GM12878 (cell line): ENCODE data around the gene RAPGEF4. TPM values are rescaled to one million over a fixed set of nuclear protein-coding genes. Genes with fewer than 3 reads are reported as not detected.

ENCODE experiments used
- ATAC-seq: fragments of 200-7000 bp; cut with Tn5 transposase; 3 replicates; pipeline ENCODE4 v1.9.1; 2020; ENCODE audit warnings: mild to moderate bottlenecking, moderate library complexity
- BruUV-seq: library from RNA; stranded (reverse); fragments of 400-500 nt; replicated peaks from 2 replicates; lab custom pipeline; 2021; lab: Mats Ljungman, UMichigan
- CTCF ChIA-PET: fragments of 300-600 bp; sonication (Branson Sonifier 250); formaldehyde crosslinking; extraction: SDS; loops from one replicate; lab custom pipeline; 2021; ENCODE audit warnings: inconsistent platforms; lab: Yijun Ruan, JAX
- POLR2A ChIA-PET: fragments of 350-600 bp; formaldehyde crosslinking; extraction: SDS; loops from one replicate; lab custom pipeline; 2021; ENCODE audit warnings: inconsistent platforms; lab: Charles Lee
- RAD21 ChIA-PET: fragments of 300-600 bp; sonication (Branson Sonifier 250); formaldehyde crosslinking; loops from one replicate; lab custom pipeline; 2023; ENCODE audit warnings: antibody characterized with exemption; ENCODE audit not compliant: unreplicated experiment; lab: Charles Lee
- SMC1A ChIA-PET: fragments of 300-600 bp; sonication (Branson Sonifier 250); formaldehyde crosslinking; loops from one replicate; lab custom pipeline; 2023; ENCODE audit not compliant: unreplicated experiment, uncharacterized antibody; lab: Charles Lee
- DNase-seq: peaks from one replicate; pipeline ENCODE4 v3.0.0-alpha.2; 2011; ENCODE audit warnings: low read depth, low spot score
- FAIRE-seq: peaks from 3 replicates; lab custom pipeline; 2011; peaks lifted over from hg19 to GRCh38; lab: Jason Lieb, UNC
- H2AFZ ChIP-seq: 2 replicates; pipeline ENCODE4 v1.6.0; 2011; ENCODE audit warnings: low read depth, low read length, control low read depth; ENCODE audit not compliant: control insufficient read depth
- H3K27ac ChIP-seq: 2 replicates; pipeline ENCODE4 v1.5.1; 2011; ENCODE audit warnings: control low read depth; ENCODE audit not compliant: control insufficient read depth, insufficient read depth
- H3K27me3 ChIP-seq, 2 experiments: replicated peaks in 1 of 2; 2 replicates each; pipeline versions ENCODE4 v1.6.0 to v1.6.1; 2011; ENCODE audit warnings: low read length in 1 of 2; ENCODE audit not compliant: control insufficient read depth in 2 of 2, insufficient read depth in 2 of 2
- H3K36me3 ChIP-seq, 2 experiments: 2 replicates each; pipeline ENCODE4 v1.5.1; 2011; ENCODE audit warnings: low read length in 1 of 2; ENCODE audit not compliant: control insufficient read depth in 2 of 2, insufficient read depth in 2 of 2
- H3K4me1 ChIP-seq: 2 replicates; pipeline ENCODE4 v1.6.1; 2011; ENCODE audit warnings: mild to moderate bottlenecking, low read length, moderate library complexity, mixed read lengths; ENCODE audit not compliant: control insufficient read depth, insufficient read depth
- H3K4me2 ChIP-seq: 2 replicates; pipeline ENCODE4 v1.6.0; 2011; ENCODE audit warnings: control low read depth; ENCODE audit not compliant: control insufficient read depth, insufficient read depth
- H3K4me3 ChIP-seq: fragments of 200-600 bp; sonication (generic); 2 replicates; pipeline ENCODE4 v1.5.1; 2016
- H3K79me2 ChIP-seq: 2 replicates; pipeline ENCODE4 v1.6.0; 2011; ENCODE audit warnings: low read length; ENCODE audit not compliant: control insufficient read depth, insufficient read depth
- H3K9ac ChIP-seq: 2 replicates; pipeline ENCODE4 v1.8.0; 2011; ENCODE audit warnings: low read length, control low read depth, mixed read lengths; ENCODE audit not compliant: control insufficient read depth, insufficient read depth
- H3K9me3 ChIP-seq: replicated peaks from 3 replicates; pipeline ENCODE4 v1.5.1; 2011; ENCODE audit warnings: mild to moderate bottlenecking, low read length; ENCODE audit not compliant: control insufficient read depth, insufficient read depth
- H4K20me1 ChIP-seq: 2 replicates; pipeline ENCODE4 v1.6.0; 2011; ENCODE audit not compliant: control insufficient read depth, insufficient read depth
- BRCA1 ChIP-seq: IDR thresholded peaks from 2 replicates; pipeline ENCODE4 v1.6.1; 2011; ENCODE audit warnings: low read depth, low read length, improper control_type of control experiment
- CBX3 ChIP-seq: fragments of 200-600 bp; sonication (generic); IDR thresholded peaks from 2 replicates; pipeline ENCODE4 v1.6.1; 2016; ENCODE audit warnings: low read depth, borderline replicate concordance
- EED ChIP-seq: sonication (generic); IDR thresholded peaks from 2 replicates; pipeline ENCODE4 v1.6.1; 2016; ENCODE audit warnings: antibody characterized with exemption, low read depth
- FOXM1 ChIP-seq: IDR thresholded peaks from 2 replicates; pipeline ENCODE4 v1.6.1; 2012; ENCODE audit warnings: low read depth, mild to moderate bottlenecking, inconsistent platforms, low read length, moderate library complexity
- MXI1 ChIP-seq: fragments of 150-350 bp; IDR thresholded peaks from 2 replicates; pipeline ENCODE4 v1.6.1; 2011; ENCODE audit warnings: low read depth, mild to moderate bottlenecking, inconsistent platforms, low read length, improper control_type of control experiment
- NBN ChIP-seq: fragments of 450-650 bp; IDR thresholded peaks from 2 replicates; pipeline ENCODE4 v1.6.1; 2016
- POLR2AphosphoS5 ChIP-seq: IDR thresholded peaks from 2 replicates; pipeline ENCODE4 v1.6.1; 2011; ENCODE audit warnings: mild to moderate bottlenecking, low read length, inconsistent platforms
- RBBP5 ChIP-seq: fragments of 200-600 bp; sonication (generic); conservative IDR thresholded peaks from 2 replicates; pipeline ENCODE4 v1.6.1; 2016
- SPI1 ChIP-seq: IDR thresholded peaks from 2 replicates; pipeline ENCODE4 v1.6.1; 2011; ENCODE audit warnings: low read depth, mild to moderate bottlenecking, low read length, moderate library complexity, borderline replicate concordance; ENCODE audit not compliant: insufficient read depth
- TBL1XR1 ChIP-seq: IDR thresholded peaks from 2 replicates; pipeline ENCODE4 v1.6.1; 2012; ENCODE audit warnings: low read depth, low read length, improper control_type of control experiment
- ZNF207 ChIP-seq: fragments of 450-650 bp; IDR thresholded peaks from 2 replicates; pipeline ENCODE4 v1.6.1; 2014; ENCODE audit warnings: antibody characterized with exemption, mild to moderate bottlenecking, borderline replicate concordance
- ZNF24 ChIP-seq: fragments of 450-650 bp; IDR thresholded peaks from 2 replicates; pipeline ENCODE4 v1.6.1; 2017; ENCODE audit warnings: antibody characterized with exemption, mild to moderate bottlenecking
- ZNF622 ChIP-seq: fragments of 450-650 bp; IDR thresholded peaks from 2 replicates; pipeline ENCODE4 v1.6.1; 2017; ENCODE audit warnings: mild to moderate bottlenecking, inconsistent platforms
- WGBS: methylation state at CpG from one replicate; pipeline ENCODE4 v1.1.6; 2016; ENCODE audit warnings: low lambda C conversion rate; ENCODE audit not compliant: insufficient replicate concordance, insufficient coverage; ENCODE audit errors: missing lambda C conversion rate; 5-methylcytosine and 5-hydroxymethylcytosine counted together
- in situ Hi-C: fragments of 300-500 bp; cut with MboI; formaldehyde crosslinking; loops from 9 replicates; pipeline ENCODE4 v1.14.3; 2018; ENCODE audit warnings: mixed read lengths
- intact Hi-C: fragments of 100-400 bp; cut with micrococcal nuclease; formaldehyde crosslinking; loops from one replicate; pipeline ENCODE4 v1.14.2; 2022; ENCODE audit not compliant: unreplicated experiment
- polyA plus RNA-seq, 11 experiments: library from polyadenylated mRNA; depleted of rRNA in 4 of 11; unstranded in 6 of 11; stranded (reverse) in 5 of 11; fragments of >200 nt; fragmentation: Nextera tagmentation in 4 of 11; fragmentation: Illumina TruSeq in 1 of 11; extraction: Ambion mirVana in 4 of 11; extraction: Trizol in 1 of 11; gene quantifications; 1 replicate in 1 of 11; 2 replicates in 10 of 11; pipeline versions ENCODE4 v1.2.1 to v1.2.3, GENCODE V29; 2011 to 2016; ENCODE audit warnings: inconsistent platforms in 2 of 11, missing spikeins in 2 of 11, low read depth in 1 of 11
- total RNA-seq, 4 experiments: library from RNA; depleted of rRNA in 3 of 4; stranded (reverse); fragments of >200 nt in 3 of 4; fragmentation: Illumina TruSeq in 1 of 4; extraction: Trizol in 1 of 4; gene quantifications; 2 replicates each; pipeline versions ENCODE4 v1.2.1 to v1.2.3, GENCODE V29; 2013 to 2021
- TF ChIP-seq, protein P1 (sequence below): fragments of 450-650 bp; IDR thresholded peaks from 2 replicates; pipeline ENCODE4 v1.6.1; 2017; ENCODE audit warnings: borderline replicate concordance
- TF ChIP-seq, protein P2 (sequence below): IDR thresholded peaks from 2 replicates; pipeline ENCODE4 v1.6.1; 2012; ENCODE audit warnings: low read depth, low read length, improper control_type of control experiment
- TF ChIP-seq, protein P3 (sequence below): fragments of 450-650 bp; formaldehyde crosslinking; IDR thresholded peaks from 2 replicates; pipeline ENCODE4 v1.4.0; 2020; ENCODE audit warnings: mild to moderate bottlenecking, moderate library complexity
- TF ChIP-seq, protein P4 (sequence below): fragments of 450-650 bp; formaldehyde crosslinking; IDR thresholded peaks from 2 replicates; pipeline ENCODE4 v1.5.0; 2022; ENCODE audit warnings: mild to moderate bottlenecking, missing genetic modification characterization

RAPGEF4 gene
- total and polyA plus RNA-seq, 10 of the 15 experiments (the other 5 are each of a cell fraction or from before 2014, with no cell fraction given): 0.18 TPM; not detected in 8

DNA sequence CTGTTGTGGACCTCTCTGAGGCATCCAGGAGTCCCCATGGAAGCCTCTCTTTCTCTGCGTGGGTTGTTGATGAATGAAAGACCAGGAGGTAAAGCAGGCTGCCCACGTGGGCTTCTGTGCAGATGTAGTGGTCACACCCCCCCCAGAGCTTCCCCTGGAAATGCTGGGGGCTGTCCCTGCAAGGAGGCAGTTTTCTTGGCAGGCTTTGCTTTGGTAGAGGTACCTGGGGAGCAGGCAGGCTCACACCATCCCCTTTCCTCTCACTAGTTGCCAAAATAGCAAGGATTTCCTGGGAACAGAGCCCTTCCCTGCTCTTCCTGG, 242.4 kb downstream of the RAPGEF4 start:
- Histone ChIP-seq H3K4me3 (no peak overlapping the region), H3K27me3 (peaks cover 3 to 8% of the 10 kb centered on the region in 2 experiments), H4K20me1 (no peaks in the 10 kb centered on the region), H3K4me1 (no peaks in the 10 kb centered on the region), H3K27ac (no peak overlapping the region), H3K9me3 (no peaks in the 10 kb centered on the region), H2AFZ (no peak overlapping the region), H3K36me3 (no peaks in the 10 kb centered on the region), H3K4me2 (no peak overlapping the region), H3K79me2 (no peaks in the 10 kb centered on the region), H3K9ac (no peak overlapping the region)
- no peak for FAIRE-seq
- intact Hi-C loops (no loop called here), in situ Hi-C loops (no loop called here)
- CTCF ChIA-PET: interaction anchor here (0.6 kb wide), 1 partner anchor 81 kb away, joined by 3 read pairs; no protein-coding TSS in a partner anchor
- 0% methylated on average over 2 of the region's 2 CpGs for WGBS
- BruUV-seq: no TSS peak
- SMC1A ChIA-PET: no interaction called here
- POLR2A ChIA-PET: no interaction called here
- DNase-seq: no peak
- ATAC-seq: no peak
- RAD21 ChIA-PET: no interaction called here
- TF ChIP-seq, protein P1, sequence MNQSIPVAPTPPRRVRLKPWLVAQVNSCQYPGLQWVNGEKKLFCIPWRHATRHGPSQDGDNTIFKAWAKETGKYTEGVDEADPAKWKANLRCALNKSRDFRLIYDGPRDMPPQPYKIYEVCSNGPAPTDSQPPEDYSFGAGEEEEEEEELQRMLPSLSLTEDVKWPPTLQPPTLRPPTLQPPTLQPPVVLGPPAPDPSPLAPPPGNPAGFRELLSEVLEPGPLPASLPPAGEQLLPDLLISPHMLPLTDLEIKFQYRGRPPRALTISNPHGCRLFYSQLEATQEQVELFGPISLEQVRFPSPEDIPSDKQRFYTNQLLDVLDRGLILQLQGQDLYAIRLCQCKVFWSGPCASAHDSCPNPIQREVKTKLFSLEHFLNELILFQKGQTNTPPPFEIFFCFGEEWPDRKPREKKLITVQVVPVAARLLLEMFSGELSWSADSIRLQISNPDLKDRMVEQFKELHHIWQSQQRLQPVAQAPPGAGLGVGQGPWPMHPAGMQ: no peak
- TF ChIP-seq FOXM1: no peak
- TF ChIP-seq POLR2AphosphoS5: no peak
- no peak for TF ChIP-seq RBBP5
- no peak for TF ChIP-seq BRCA1
- no peak for TF ChIP-seq ZNF622
- TF ChIP-seq, protein P2, sequence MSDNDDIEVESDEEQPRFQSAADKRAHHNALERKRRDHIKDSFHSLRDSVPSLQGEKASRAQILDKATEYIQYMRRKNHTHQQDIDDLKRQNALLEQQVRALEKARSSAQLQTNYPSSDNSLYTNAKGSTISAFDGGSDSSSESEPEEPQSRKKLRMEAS: no peak
- TF ChIP-seq NBN: no peak
- TF ChIP-seq EED: no peak
- no peak for TF ChIP-seq CBX3
- TF ChIP-seq, protein P3, sequence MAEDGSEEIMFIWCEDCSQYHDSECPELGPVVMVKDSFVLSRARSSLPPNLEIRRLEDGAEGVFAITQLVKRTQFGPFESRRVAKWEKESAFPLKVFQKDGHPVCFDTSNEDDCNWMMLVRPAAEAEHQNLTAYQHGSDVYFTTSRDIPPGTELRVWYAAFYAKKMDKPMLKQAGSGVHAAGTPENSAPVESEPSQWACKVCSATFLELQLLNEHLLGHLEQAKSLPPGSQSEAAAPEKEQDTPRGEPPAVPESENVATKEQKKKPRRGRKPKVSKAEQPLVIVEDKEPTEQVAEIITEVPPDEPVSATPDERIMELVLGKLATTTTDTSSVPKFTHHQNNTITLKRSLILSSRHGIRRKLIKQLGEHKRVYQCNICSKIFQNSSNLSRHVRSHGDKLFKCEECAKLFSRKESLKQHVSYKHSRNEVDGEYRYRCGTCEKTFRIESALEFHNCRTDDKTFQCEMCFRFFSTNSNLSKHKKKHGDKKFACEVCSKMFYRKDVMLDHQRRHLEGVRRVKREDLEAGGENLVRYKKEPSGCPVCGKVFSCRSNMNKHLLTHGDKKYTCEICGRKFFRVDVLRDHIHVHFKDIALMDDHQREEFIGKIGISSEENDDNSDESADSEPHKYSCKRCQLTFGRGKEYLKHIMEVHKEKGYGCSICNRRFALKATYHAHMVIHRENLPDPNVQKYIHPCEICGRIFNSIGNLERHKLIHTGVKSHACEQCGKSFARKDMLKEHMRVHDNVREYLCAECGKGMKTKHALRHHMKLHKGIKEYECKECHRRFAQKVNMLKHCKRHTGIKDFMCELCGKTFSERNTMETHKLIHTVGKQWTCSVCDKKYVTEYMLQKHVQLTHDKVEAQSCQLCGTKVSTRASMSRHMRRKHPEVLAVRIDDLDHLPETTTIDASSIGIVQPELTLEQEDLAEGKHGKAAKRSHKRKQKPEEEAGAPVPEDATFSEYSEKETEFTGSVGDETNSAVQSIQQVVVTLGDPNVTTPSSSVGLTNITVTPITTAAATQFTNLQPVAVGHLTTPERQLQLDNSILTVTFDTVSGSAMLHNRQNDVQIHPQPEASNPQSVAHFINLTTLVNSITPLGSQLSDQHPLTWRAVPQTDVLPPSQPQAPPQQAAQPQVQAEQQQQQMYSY (CRISPR knock-in tag): no peak
- no peak for TF ChIP-seq MXI1
- TF ChIP-seq ZNF207: no peak
- TF ChIP-seq SPI1: no peak
- TF ChIP-seq, protein P4, sequence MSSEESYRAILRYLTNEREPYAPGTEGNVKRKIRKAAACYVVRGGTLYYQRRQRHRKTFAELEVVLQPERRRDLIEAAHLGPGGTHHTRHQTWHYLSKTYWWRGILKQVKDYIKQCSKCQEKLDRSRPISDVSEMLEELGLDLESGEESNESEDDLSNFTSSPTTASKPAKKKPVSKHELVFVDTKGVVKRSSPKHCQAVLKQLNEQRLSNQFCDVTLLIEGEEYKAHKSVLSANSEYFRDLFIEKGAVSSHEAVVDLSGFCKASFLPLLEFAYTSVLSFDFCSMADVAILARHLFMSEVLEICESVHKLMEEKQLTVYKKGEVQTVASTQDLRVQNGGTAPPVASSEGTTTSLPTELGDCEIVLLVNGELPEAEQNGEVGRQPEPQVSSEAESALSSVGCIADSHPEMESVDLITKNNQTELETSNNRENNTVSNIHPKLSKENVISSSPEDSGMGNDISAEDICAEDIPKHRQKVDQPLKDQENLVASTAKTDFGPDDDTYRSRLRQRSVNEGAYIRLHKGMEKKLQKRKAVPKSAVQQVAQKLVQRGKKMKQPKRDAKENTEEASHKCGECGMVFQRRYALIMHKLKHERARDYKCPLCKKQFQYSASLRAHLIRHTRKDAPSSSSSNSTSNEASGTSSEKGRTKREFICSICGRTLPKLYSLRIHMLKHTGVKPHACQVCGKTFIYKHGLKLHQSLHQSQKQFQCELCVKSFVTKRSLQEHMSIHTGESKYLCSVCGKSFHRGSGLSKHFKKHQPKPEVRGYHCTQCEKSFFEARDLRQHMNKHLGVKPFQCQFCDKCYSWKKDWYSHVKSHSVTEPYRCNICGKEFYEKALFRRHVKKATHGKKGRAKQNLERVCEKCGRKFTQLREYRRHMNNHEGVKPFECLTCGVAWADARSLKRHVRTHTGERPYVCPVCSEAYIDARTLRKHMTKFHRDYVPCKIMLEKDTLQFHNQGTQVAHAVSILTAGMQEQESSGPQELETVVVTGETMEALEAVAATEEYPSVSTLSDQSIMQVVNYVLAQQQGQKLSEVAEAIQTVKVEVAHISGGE: no peak
- no peak for TF ChIP-seq TBL1XR1
- no peak for TF ChIP-seq ZNF24
